ENCODE data around the gene PSPH. TPM values are rescaled to one million over a fixed set of nuclear protein-coding genes. Genes with fewer than 3 reads are reported as not detected.
"Not testable (repeated sequence)": the region's sequence is repeated elsewhere in the genome, so short reads cannot be mapped to it uniquely, and the experiment has no call there.

Gene PSPH
- total RNA-seq, 1 experiment from 2014 or later: 50.7 TPM

- BruUV-seq (replicated peaks): no TSS peak
- POLR2A ChIA-PET: no interaction called here
- intact Hi-C loops (cut with micrococcal nuclease): no loop called here
Observed at GRCh38 chr7:56097700-56098099, 46.5 kb upstream of the PSPH start.

GRCh38 chr7:56092789-56093531, 41.7 kb upstream of the PSPH start, which contains the start of gene PHKG1:
TSS of gene PHKG1 (minus strand) at chr7:56092952. CDS start at chr7:56088941, 4,011 bp downstream.
- Histone ChIP-seq H3K27ac (ENCODE audit: low read depth, low read length) (peak within 1 kb of the TSS; percentile 29; the same call in 1 of the 2 replicates), H3K9me3 (ENCODE audit: control insufficient read depth in 1 of 2, insufficient read depth in 1 of 2, low read depth in 1 of 2, low read length in 2 of 2) (no peaks in the 10 kb centered on the region), H3K4me1 (ENCODE audit: control insufficient read depth in 1 of 2, insufficient read depth in 2 of 2, low read length in 2 of 2) (peaks cover 4 to 8% of the 10 kb centered on the region in 2 experiments; a peak in 3 of 4 replicates), H3K27me3 (ENCODE audit: insufficient read depth, low read length) (no peaks in the 10 kb centered on the region), H2AFZ (ENCODE audit: low read depth, low read length, poor library complexity, severe bottlenecking) (no peak within 1 kb of the TSS), H3K9ac (ENCODE audit: low read length) (no peak within 1 kb of the TSS), H3K36me3 (ENCODE audit: control insufficient read depth in 1 of 2, insufficient read depth in 2 of 2, low read length in 2 of 2) (no peaks in the 10 kb centered on the region), H4K20me1 (ENCODE audit: insufficient read depth) (no peaks in the 10 kb centered on the region), H3K4me3 (replicated peaks in 1 of 2; ENCODE audit: low read depth in 1 of 2, low read length in 2 of 2) (no peak within 1 kb of the TSS), H3K9me2 (ENCODE audit: insufficient read depth) (no peaks in the 10 kb centered on the region), H3K4me2 (ENCODE audit: low read length) (peak within 1 kb of the TSS; percentile 42; the same call in 1 of the 2 replicates), H3K79me2 (ENCODE audit: insufficient read depth, low read length) (no peaks in the 10 kb centered on the region)
- BruUV-seq (replicated peaks): no TSS peak
- intact Hi-C loops (cut with micrococcal nuclease): loop anchor here (5.0 kb wide), 1 partner anchor 91 kb away; no protein-coding TSS in a partner anchor
- peak; percentile 95 for ATAC-seq
- ChIA-PET RAD21 (ENCODE audit: low non-redundant PET in 1 of 2, low total read pairs in 2 of 2, uncharacterized antibody in 2 of 2, unreplicated experiment in 2 of 2) (no interaction called here), POLR2A (interaction anchor here (0.8 to 1.3 kb wide), 3 partner anchors 8 to 42 kb away, joined by 3 to 7 read pairs (median 4); partner anchors contain the start of genes CCT6A, CHCHD2 and PSPH), CTCF (interaction anchor here (0.5 to 3.6 kb wide), 9 partner anchors 8 to 650 kb away, joined by 3 to 21 read pairs (median 3); no protein-coding TSS in a partner anchor)
- DNase-seq (ENCODE audit: low read depth, low spot score): no peak
- TF ChIP-seq CTCF (IDR thresholded peaks at IDR 0.05 in 2 of 3, conservative IDR thresholded peaks at IDR 0.05 in 1 of 3; ENCODE audit: borderline replicate concordance in 1 of 3, insufficient read depth in 1 of 3, low read depth in 2 of 3, low read length in 2 of 3): peak; percentile 39 to 54 (median 54); a peak in 5 of 6 replicates
- no peak for TF ChIP-seq SRF (IDR thresholded peaks at IDR 0.05; ENCODE audit: low read depth)
- TF ChIP-seq RAD21 (IDR thresholded peaks at IDR 0.05; ENCODE audit: low read depth): peak; percentile 59

More at GRCh38 chr7:56097700-56098099, 46.5 kb upstream of the PSPH start:
- no peaks in the 10 kb centered on the region for H3K27me3 ChIP-seq (ENCODE audit: insufficient read depth, low read length)
- H4K20me1 ChIP-seq (ENCODE audit: insufficient read depth): no peaks in the 10 kb centered on the region
- DNase-seq (ENCODE audit: low read depth, low spot score) (no peak), ATAC-seq (no peak)
- ChIA-PET CTCF (no interaction called here), RAD21 (ENCODE audit: low non-redundant PET in 1 of 2, low total read pairs in 2 of 2, uncharacterized antibody in 2 of 2, unreplicated experiment in 2 of 2) (no interaction called here)
- no peak overlapping the region for H3K4me2 ChIP-seq (ENCODE audit: low read length)
- no peak overlapping the region for H2AFZ ChIP-seq (ENCODE audit: low read depth, low read length, poor library complexity, severe bottlenecking)
- H3K4me1 ChIP-seq (ENCODE audit: control insufficient read depth in 1 of 2, insufficient read depth in 2 of 2, low read length in 2 of 2): peaks cover under 1 to 5% of the 10 kb centered on the region in 2 experiments; a peak in 3 of 4 replicates
- H3K9me3 ChIP-seq (ENCODE audit: control insufficient read depth in 1 of 2, insufficient read depth in 1 of 2, low read depth in 1 of 2, low read length in 2 of 2): no peaks in the 10 kb centered on the region
- TF ChIP-seq SRF (IDR thresholded peaks at IDR 0.05; ENCODE audit: low read depth) (no peak), CBX3 (IDR thresholded peaks at IDR 0.05; ENCODE audit: low read depth) (no peak), FOSL1 (IDR thresholded peaks at IDR 0.05; ENCODE audit: low read depth) (no peak)
- H3K4me3 ChIP-seq (replicated peaks in 1 of 2; ENCODE audit: low read depth in 1 of 2, low read length in 2 of 2): no peak overlapping the region
- H3K27ac ChIP-seq (ENCODE audit: low read depth, low read length): no peak overlapping the region
- H3K9ac ChIP-seq (ENCODE audit: low read length): no peak overlapping the region
- H3K9me2 ChIP-seq (ENCODE audit: insufficient read depth): no peaks in the 10 kb centered on the region
- H3K36me3 ChIP-seq (ENCODE audit: control insufficient read depth in 1 of 2, insufficient read depth in 2 of 2, low read length in 2 of 2): peaks cover 23 to 31% of the 10 kb centered on the region in 2 experiments
- peaks cover 8% of the 10 kb centered on the region; the same call in 1 of the 2 replicates for H3K79me2 ChIP-seq (ENCODE audit: insufficient read depth, low read length)

DNA sequence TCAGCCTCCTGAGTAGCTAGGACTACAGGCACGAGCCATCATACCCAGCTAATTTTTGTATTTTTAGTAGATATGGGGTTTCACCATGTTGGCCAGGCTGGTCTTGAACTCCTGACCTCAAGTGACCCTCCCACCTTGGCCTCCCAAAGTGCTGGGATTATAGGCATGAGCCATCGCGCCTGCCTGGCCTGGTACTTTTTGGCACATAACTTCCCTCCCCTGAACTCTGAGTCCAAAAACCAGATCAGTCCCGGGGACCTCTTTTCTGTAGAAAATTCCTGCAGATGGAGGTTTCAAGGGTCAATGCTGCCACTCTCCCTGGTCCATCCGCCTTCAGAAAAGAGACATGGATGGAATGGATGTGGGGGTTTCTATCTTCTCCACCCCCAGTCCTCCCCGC, 41.1 kb upstream of the PSPH start:
- CTCF ChIA-PET: interaction anchor here (0.5 to 3.6 kb wide), 7 partner anchors 9 to 649 kb away, joined by 3 to 21 read pairs (median 3); no protein-coding TSS in a partner anchor
- ATAC-seq; RAD21 ChIA-PET (ENCODE audit: low non-redundant PET in 1 of 2, low total read pairs in 2 of 2, uncharacterized antibody in 2 of 2, unreplicated experiment in 2 of 2); H3K9me3 ChIP-seq (ENCODE audit: control insufficient read depth in 1 of 2, insufficient read depth in 1 of 2, low read depth in 1 of 2, low read length in 2 of 2); H3K27me3 ChIP-seq (ENCODE audit: insufficient read depth, low read length); H4K20me1 ChIP-seq (ENCODE audit: insufficient read depth); H2AFZ ChIP-seq (ENCODE audit: low read depth, low read length, poor library complexity, severe bottlenecking); BruUV-seq (replicated peaks); H3K27ac ChIP-seq (ENCODE audit: low read depth, low read length); H3K4me3 ChIP-seq (replicated peaks in 1 of 2; ENCODE audit: low read depth in 1 of 2, low read length in 2 of 2); H3K9ac ChIP-seq (ENCODE audit: low read length); H3K4me1 ChIP-seq (ENCODE audit: control insufficient read depth in 1 of 2, insufficient read depth in 2 of 2, low read length in 2 of 2); H3K36me3 ChIP-seq (ENCODE audit: control insufficient read depth in 1 of 2, insufficient read depth in 2 of 2, low read length in 2 of 2); DNase-seq (ENCODE audit: low read depth, low spot score); H3K79me2 ChIP-seq (ENCODE audit: insufficient read depth, low read length); H3K9me2 ChIP-seq (ENCODE audit: insufficient read depth): not testable (repeated sequence)
- intact Hi-C loops (cut with micrococcal nuclease): loop anchor here (5.0 kb wide), 1 partner anchor 90 kb away; no protein-coding TSS in a partner anchor
- H3K4me2 ChIP-seq (ENCODE audit: low read length): peak overlapping the region; percentile 42; the same call in 1 of the 2 replicates
- POLR2A ChIA-PET: interaction anchor here (1.3 kb wide), 2 partner anchors 9 to 41 kb away, joined by 4 to 7 read pairs; partner anchors contain the start of genes CCT6A and PSPH
